Endodermal cell (in vitro differentiated cells): Measurements from ENCODE around the gene SCN3A. TPM values are rescaled to one million over a fixed set of nuclear protein-coding genes. Genes with fewer than 3 reads are reported as not detected.

Experiments
- DNase-seq: peaks from one replicate; pipeline ENCODE4 v3.0.0-alpha.2; 2017
- H3K27ac ChIP-seq: 2 replicates; pipeline ENCODE4 v1.5.1; 2013; ENCODE audit warnings: mild to moderate bottlenecking, low read depth, low read length, moderate library complexity
- H3K27me3 ChIP-seq: 2 replicates; pipeline ENCODE4 v1.6.1; 2013; ENCODE audit warnings: mild to moderate bottlenecking, low read length, moderate library complexity; ENCODE audit not compliant: insufficient read depth, control insufficient read depth, poor library complexity, severe bottlenecking
- H3K36me3 ChIP-seq: 2 replicates; pipeline ENCODE4 v1.7.0; 2013; ENCODE audit warnings: mild to moderate bottlenecking, low read length, moderate library complexity; ENCODE audit not compliant: control insufficient read depth, insufficient read depth
- H3K4me1 ChIP-seq: one replicate; pipeline ENCODE4 v1.7.0; 2013; ENCODE audit warnings: low read length; ENCODE audit not compliant: control insufficient read depth, insufficient read depth
- H3K4me3 ChIP-seq: 2 replicates; pipeline ENCODE4 v1.5.1; 2013; ENCODE audit warnings: mild to moderate bottlenecking, low read length, moderate library complexity
- H3K9ac ChIP-seq: 2 replicates; pipeline ENCODE4 v1.6.1; 2013; ENCODE audit warnings: mild to moderate bottlenecking, low read length, moderate library complexity; ENCODE audit not compliant: poor library complexity, severe bottlenecking; ENCODE audit errors: extremely low read depth
- H3K9me3 ChIP-seq: 2 replicates; pipeline ENCODE4 v1.6.1; 2013; ENCODE audit warnings: mild to moderate bottlenecking, low read length, moderate library complexity; ENCODE audit not compliant: control insufficient read depth
- H3K27ac Mint-ChIP-seq: 2 replicates; pipeline ENCODE4 v1.8.0; 2020; ENCODE audit warnings: mixed read lengths
- H3K27me3 Mint-ChIP-seq: 2 replicates; pipeline ENCODE4 v1.8.0; 2021; ENCODE audit warnings: mild to moderate bottlenecking, mixed read lengths; ENCODE audit not compliant: insufficient read depth
- H3K36me3 Mint-ChIP-seq: 2 replicates; pipeline ENCODE4 v1.8.0; 2020; ENCODE audit warnings: low read depth, mixed read lengths
- H3K4me1 Mint-ChIP-seq: 2 replicates; pipeline ENCODE4 v1.8.0; 2020; ENCODE audit warnings: mixed read lengths
- H3K4me3 Mint-ChIP-seq: 2 replicates; pipeline ENCODE4 v1.8.0; 2020; ENCODE audit warnings: mild to moderate bottlenecking, moderate library complexity, mixed read lengths
- H3K9me3 Mint-ChIP-seq: 2 replicates; pipeline ENCODE4 v1.8.0; 2020; ENCODE audit warnings: mild to moderate bottlenecking, mixed read lengths
- CTCF ChIP-seq: fragments of 200-600 bp; sonication (generic); conservative IDR thresholded peaks from 2 replicates; pipeline ENCODE4 v1.5.0; 2021; ENCODE audit warnings: antibody characterized with exemption, mild to moderate bottlenecking
- WGBS, 2 experiments: methylation state at CpG; one replicate each; pipeline versions ENCODE4 v1.1.5 to v1.1.7; 2013; ENCODE audit warnings: missing lambda C conversion rate in 2 of 2, mixed read lengths in 1 of 2; ENCODE audit not compliant: insufficient coverage in 1 of 2, insufficient read length in 1 of 2; 5-methylcytosine and 5-hydroxymethylcytosine counted together
- total RNA-seq, 2 donors: library from RNA; stranded (reverse); fragmentation: NEBNext Ultra II Directional in 1 of 2; extraction: Animal tissue kit (Norgen Biotek cat#: 25700) in 1 of 2; gene quantifications; 2 replicates in 1 of 2; 3 replicates in 1 of 2; pipeline ENCODE4 v1.2.1, GENCODE V29; 2021

Gene SCN3A
- total RNA-seq, 2 donors from 2014 or later: 0.09 to 0.24 TPM

- Histone ChIP-seq H3K36me3 (no peaks in the 10 kb centered on the region), H3K27me3 (no peaks in the 10 kb centered on the region), H3K9me3 (peaks cover 1% of the 10 kb centered on the region), H3K4me1 (peaks cover 5% of the 10 kb centered on the region), H3K27ac (no peak overlapping the region), H3K4me3 (no peak overlapping the region), H3K9ac (no peak overlapping the region)
- WGBS, 2 experiments: 100% methylated on average over 1 to 2 of the region's 2 CpGs
- no peak for DNase-seq
- Mint-ChIP-seq H3K4me3 (no peak overlapping the region), H3K27ac (no peak overlapping the region), H3K4me1 (no peaks in the 10 kb centered on the region), H3K36me3 (no peaks in the 10 kb centered on the region), H3K27me3 (no peaks in the 10 kb centered on the region), H3K9me3 (no peaks in the 10 kb centered on the region)
- TF ChIP-seq CTCF: peak; percentile 46
These were observed 115.6 kb downstream of the SCN3A start for GRCh38 chr2:165087933-165088901.

DNA sequence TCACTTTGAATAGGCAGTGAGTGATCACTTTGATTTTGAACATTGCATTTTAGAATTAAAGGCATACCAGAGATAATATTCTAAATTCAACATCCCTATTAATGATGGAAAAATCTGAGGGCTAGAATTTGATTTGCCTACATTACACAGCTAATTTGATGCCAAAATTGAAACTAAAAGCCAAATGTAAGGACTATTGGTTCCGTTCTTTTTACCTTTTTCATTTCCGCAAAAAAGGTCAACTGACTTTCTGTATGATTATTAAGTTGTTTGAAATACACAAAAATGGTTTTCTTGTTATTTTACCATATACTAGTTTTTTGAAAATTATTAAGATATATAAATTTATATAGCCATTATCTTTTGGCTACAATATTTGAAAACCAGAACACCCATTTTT lies 117.5 kb downstream of the SCN3A start:
- no peaks in the 10 kb centered on the region for H3K4me1 Mint-ChIP-seq
- no peak overlapping the region for H3K9ac ChIP-seq
- H3K27ac ChIP-seq: no peak overlapping the region
- H3K4me3 ChIP-seq: no peak overlapping the region
- DNase-seq: no peak
- no peak overlapping the region for H3K4me3 Mint-ChIP-seq
- peaks cover 5% of the 10 kb centered on the region for H3K4me1 ChIP-seq
- H3K27me3 ChIP-seq: no peaks in the 10 kb centered on the region
- peaks cover 17% of the 10 kb centered on the region for H3K9me3 ChIP-seq
- no peaks in the 10 kb centered on the region for H3K36me3 Mint-ChIP-seq
- no peaks in the 10 kb centered on the region for H3K36me3 ChIP-seq
- no peak overlapping the region for H3K27ac Mint-ChIP-seq
- peaks cover 11% of the 10 kb centered on the region for H3K9me3 Mint-ChIP-seq
- WGBS, 2 experiments: 90% methylated on average over 1 of the region's 2 CpGs; no CpG with 5 or more reads in 1 of the 2 experiments
- H3K27me3 Mint-ChIP-seq: no peaks in the 10 kb centered on the region
- no peak for TF ChIP-seq CTCF

- DNase-seq: no peak
- Histone ChIP-seq H3K27me3 (no peaks in the 10 kb centered on the region), H3K9ac (no peak overlapping the region), H3K36me3 (no peaks in the 10 kb centered on the region), H3K9me3 (peaks cover 21% of the 10 kb centered on the region), H3K27ac (no peak overlapping the region), H3K4me3 (peak overlapping the region; percentile 15), H3K4me1 (peaks cover 5% of the 10 kb centered on the region)
- Mint-ChIP-seq H3K27me3 (no peaks in the 10 kb centered on the region), H3K9me3 (peaks cover 11% of the 10 kb centered on the region), H3K36me3 (no peaks in the 10 kb centered on the region), H3K27ac (no peak overlapping the region), H3K4me3 (no peak overlapping the region), H3K4me1 (no peaks in the 10 kb centered on the region)
- no peak for TF ChIP-seq CTCF
- WGBS, 2 experiments: 83 to 90% methylated on average over 2 to 4 of the region's 4 CpGs
These were observed 120.5 kb downstream of the SCN3A start for GRCh38 chr2:165083326-165083725.
